Measurements from ENCODE around the gene CDK13. TPM values are rescaled to one million over a fixed set of nuclear protein-coding genes. Genes with fewer than 3 reads are reported as not detected.
A peak's percentile ranks its signal among the peaks of the same experiment; 100 is the strongest.

CDK13 gene
- 10 to 100 TPM; 56.0 to 99.0 (median 72.6) TPM for total RNA-seq

GRCh38 chr7:39949971-39950472 lies at the start of gene CDK13:
TSS of gene CDK13 (plus strand) at chr7:39950256. CDS start at chr7:39950642, 386 bp downstream.
- Histone ChIP-seq H3K9me3 (no peaks in the 10 kb centered on the region), H3K27me3 (no peaks in the 10 kb centered on the region), H3K4me3 (peak within 1 kb of the TSS; percentile 76 to 92), H3K27ac (peak within 1 kb of the TSS; percentile 93 to 99 (median 98)), H3K36me3 (no peaks in the 10 kb centered on the region), H3K4me1 (peaks cover 0 to 35% (median 12%) of the 10 kb centered on the region in 3 donors)
- TF ChIP-seq EP300 (IDR thresholded peaks at IDR 0.05) (no peak), POLR2AphosphoS5 (IDR thresholded peaks at IDR 0.05) (peak; percentile 32), POLR2A (IDR thresholded peaks at IDR 0.05) (no peak), CTCF (IDR thresholded peaks at IDR 0.05) (peak in 2 of 4 experiments; percentile 16 to 24)
- no CpG with 5 or more reads among the region's 59 CpGs for WGBS, 2 donors (ENCODE audit: low coverage in 1 of 2)
- peak; percentile 62 for ATAC-seq

- no peak overlapping the region for H3K4me3 ChIP-seq
- H3K9me3 ChIP-seq: peaks cover 0 to 19% (median 0%) of the 10 kb centered on the region in 3 donors
- H3K27me3 ChIP-seq: no peaks in the 10 kb centered on the region
- no peaks in the 10 kb centered on the region for H3K36me3 ChIP-seq
- no peak for ATAC-seq
- no peaks in the 10 kb centered on the region for H3K4me1 ChIP-seq
- TF ChIP-seq POLR2A (IDR thresholded peaks at IDR 0.05) (no peak), CTCF (IDR thresholded peaks at IDR 0.05) (no peak), POLR2AphosphoS5 (IDR thresholded peaks at IDR 0.05) (no peak), EP300 (IDR thresholded peaks at IDR 0.05) (no peak)
- WGBS, 2 donors (ENCODE audit: low coverage in 1 of 2): 69 to 80% methylated on average over 1 to 2 of the region's 2 CpGs
- no peak overlapping the region for H3K27ac ChIP-seq
Observed at GRCh38 chr7:39904077-39904486, 46.0 kb upstream of the CDK13 start.

DNA sequence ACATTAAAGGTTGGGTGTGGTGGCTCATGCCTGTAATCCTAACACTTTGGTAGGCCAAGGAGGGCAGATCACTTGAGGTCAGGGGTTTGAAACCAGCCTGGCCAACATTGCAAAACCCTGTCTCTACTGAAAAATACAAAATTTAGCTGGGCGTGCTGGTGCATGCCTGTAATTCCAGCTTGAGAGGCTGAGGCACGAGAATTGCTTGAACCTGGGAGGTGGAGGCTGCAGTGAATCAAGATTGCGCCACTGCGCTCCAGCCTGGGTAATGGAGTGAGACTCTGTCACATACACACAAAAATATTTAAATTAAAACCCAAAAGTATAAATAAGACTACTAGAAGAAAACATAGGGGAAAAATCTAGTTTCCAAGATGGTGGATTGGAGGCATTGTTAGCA lies 41.9 kb upstream of the CDK13 start:
- H3K36me3 ChIP-seq: no peaks in the 10 kb centered on the region
- no peak for ATAC-seq
- H3K27me3 ChIP-seq: no peaks in the 10 kb centered on the region
- 95% methylated on average over 4 of the region's 4 CpGs; no CpG with 5 or more reads in 1 of the 2 donors for WGBS, 2 donors (ENCODE audit: low coverage in 1 of 2)
- H3K4me1 ChIP-seq: no peaks in the 10 kb centered on the region
- no peak overlapping the region for H3K4me3 ChIP-seq
- H3K9me3 ChIP-seq: peaks cover 0 to 28% (median 0%) of the 10 kb centered on the region in 3 donors
- no peak overlapping the region for H3K27ac ChIP-seq
- TF ChIP-seq POLR2A (IDR thresholded peaks at IDR 0.05) (no peak), CTCF (IDR thresholded peaks at IDR 0.05) (no peak), EP300 (IDR thresholded peaks at IDR 0.05) (no peak), POLR2AphosphoS5 (IDR thresholded peaks at IDR 0.05) (no peak)

DNA sequence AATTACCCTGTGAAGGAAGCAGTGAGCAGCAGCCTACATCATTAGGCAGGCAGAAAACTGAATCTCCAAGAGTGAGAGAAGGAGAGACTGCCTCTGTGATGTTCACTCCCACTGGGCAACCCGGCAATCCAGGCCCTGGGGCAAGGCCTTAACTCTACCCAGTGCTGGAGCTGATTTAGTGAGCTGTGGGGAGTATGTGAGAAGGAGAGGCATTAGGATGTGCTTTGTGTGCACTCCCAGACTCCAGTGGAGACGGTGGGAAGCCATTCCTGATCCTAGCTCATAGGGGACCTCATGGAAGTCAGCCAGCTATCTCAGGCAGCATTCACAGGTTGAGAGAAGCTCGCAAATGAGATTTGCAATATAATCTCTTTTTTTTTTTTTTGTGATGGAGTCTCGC lies 41.1 kb upstream of the CDK13 start:
- TF ChIP-seq POLR2A (IDR thresholded peaks at IDR 0.05) (no peak), EP300 (IDR thresholded peaks at IDR 0.05) (no peak), CTCF (IDR thresholded peaks at IDR 0.05) (no peak), POLR2AphosphoS5 (IDR thresholded peaks at IDR 0.05) (no peak)
- H3K27me3 ChIP-seq: no peaks in the 10 kb centered on the region
- no peak overlapping the region for H3K27ac ChIP-seq
- H3K36me3 ChIP-seq: no peaks in the 10 kb centered on the region
- 79 to 81% methylated on average over 3 to 4 of the region's 4 CpGs for WGBS, 2 donors (ENCODE audit: low coverage in 1 of 2)
- peaks cover 0 to 28% (median 0%) of the 10 kb centered on the region in 3 donors for H3K9me3 ChIP-seq
- H3K4me1 ChIP-seq: no peaks in the 10 kb centered on the region
- no peak overlapping the region for H3K4me3 ChIP-seq
- ATAC-seq: no peak

- Histone ChIP-seq H3K27ac (no peak overlapping the region), H3K9me3 (peaks cover 0 to 28% (median 0%) of the 10 kb centered on the region in 3 donors), H3K4me3 (no peak overlapping the region), H3K4me1 (no peaks in the 10 kb centered on the region), H3K36me3 (no peaks in the 10 kb centered on the region), H3K27me3 (no peaks in the 10 kb centered on the region)
- no peak for ATAC-seq
- no CpG with 5 or more reads among the region's 1 CpG for WGBS, 2 donors (ENCODE audit: low coverage in 1 of 2)
- no peak for TF ChIP-seq POLR2AphosphoS5 (IDR thresholded peaks at IDR 0.05)
- no peak for TF ChIP-seq CTCF (IDR thresholded peaks at IDR 0.05)
- TF ChIP-seq EP300 (IDR thresholded peaks at IDR 0.05): no peak
- TF ChIP-seq POLR2A (IDR thresholded peaks at IDR 0.05): no peak
Observed at GRCh38 chr7:39909526-39909925, 40.5 kb upstream of the CDK13 start.
